Right lobe of liver (tissue), 6 donors: ENCODE data around the gene MAP2. TPM values are rescaled to one million over a fixed set of nuclear protein-coding genes. Genes with fewer than 3 reads are reported as not detected.

Experiments
- ATAC-seq, 4 donors: fragments of 200-7000 bp; cut with Tn5 transposase; one replicate each; pipeline ENCODE4 v1.9.1; 2020; ENCODE audit warnings: mild to moderate bottlenecking in 4 of 4, moderate library complexity in 4 of 4
- DNase-seq, 3 donors: peaks; one replicate each; pipeline ENCODE4 v3.0.0-alpha.2; 2020
- H3K27ac ChIP-seq, 3 donors: fragments of 200-600 bp; one replicate each; pipeline ENCODE4 v1.8.0; 2022
- H3K27me3 ChIP-seq, 2 donors: fragments of 200-600 bp; one replicate each; pipeline ENCODE4 v1.8.0; 2022
- H3K36me3 ChIP-seq, 4 donors: fragments of 200-600 bp; sonication (generic) in 1 of 4; one replicate each; pipeline versions ENCODE4 v1.5.1 to v1.8.0; 2017 to 2022; ENCODE audit warnings: control low read depth in 1 of 4
- H3K4me1 ChIP-seq, 4 donors: fragments of 200-600 bp; sonication (generic) in 1 of 4; one replicate each; pipeline versions ENCODE4 v1.5.1 to v1.8.0; 2017 to 2022; ENCODE audit warnings: control low read depth in 1 of 4
- H3K4me3 ChIP-seq, 3 donors: fragments of 200-600 bp; one replicate each; pipeline ENCODE4 v1.8.0; 2022
- H3K9me3 ChIP-seq, 4 donors: fragments of 200-600 bp; sonication (generic) in 1 of 4; one replicate each; pipeline versions ENCODE4 v1.5.1 to v1.8.0; 2017 to 2022; ENCODE audit warnings: control low read depth in 1 of 4
- CTCF ChIP-seq, 4 donors: fragments of 200-600 bp in 3 of 4; fragments of 450-650 bp in 1 of 4; IDR thresholded peaks; one replicate each; pipeline versions ENCODE4 v1.5.1 to v1.8.0; 2016 to 2022; ENCODE audit warnings: antibody characterized with exemption in 4 of 4, mild to moderate bottlenecking in 2 of 4
- POLR2A ChIP-seq: fragments of 450-650 bp; IDR thresholded peaks from one replicate; pipeline ENCODE4 v1.6.1; 2017; ENCODE audit warnings: antibody characterized with exemption, mild to moderate bottlenecking
- WGBS: methylation state at CpG from one replicate; pipeline ENCODE4 v1.1.6; 2018; ENCODE audit warnings: low coverage, low lambda C conversion rate; ENCODE audit not compliant: insufficient coverage; ENCODE audit errors: missing lambda C conversion rate; 5-methylcytosine and 5-hydroxymethylcytosine counted together
- intact Hi-C, 2 donors: fragments of 100-400 bp; cut with DNase I; formaldehyde crosslinking; loops; one replicate each; pipeline versions ENCODE4 v1.11.2 to v1.14.1; 2022
- total RNA-seq, 6 experiments: library from RNA; depleted of rRNA in 2 of 6; stranded (reverse); fragments of >200 nt in 2 of 6; fragmentation: NEBNext Ultra II Directional in 3 of 6; extraction: Animal tissue kit (Norgen Biotek cat#: 25700) in 3 of 6; gene quantifications; one replicate each; pipeline versions ENCODE4 v1.1.0 to v1.2.4, GENCODE V29; 2016 to 2023
- donor health status: DM: no; HTN: yes; CAD: no.
- donor health status: DM: no; HTN: no; CAD: no.
- donor health status: DM: no; HTN: no; CAD: no.
- donor health status: DM: no; HTN: yes; CAD: no.
- donor health status: DM: no; HTN: yes; CAD: no.

Gene MAP2
- total RNA-seq, 6 experiments from 2014 or later = 2.0 to 11.4 (median 3.6) TPM

GRCh38 chr2:209533391-209533790 is 109.5 kb downstream of the MAP2 start:
- Histone ChIP-seq H3K36me3 (no peaks in the 10 kb centered on the region), H3K9me3 (no peaks in the 10 kb centered on the region), H3K4me3 (no peak overlapping the region), H3K27ac (no peak overlapping the region), H3K27me3 (no peaks in the 10 kb centered on the region), H3K4me1 (no peaks in the 10 kb centered on the region)
- no peak for ATAC-seq
- DNase-seq = no peak
- intact Hi-C loops = no loop called here
- 50% methylated on average over 3 of the region's 3 CpGs for WGBS
- no peak for TF ChIP-seq CTCF (IDR thresholded peaks at IDR 0.05)
- no peak for TF ChIP-seq POLR2A

GRCh38 chr2:209534228-209534627 is 110.4 kb downstream of the MAP2 start:
- 59% methylated on average over 2 of the region's 2 CpGs for WGBS
- Histone ChIP-seq H3K4me3 (no peak overlapping the region), H3K27ac (no peak overlapping the region), H3K9me3 (no peaks in the 10 kb centered on the region), H3K4me1 (no peaks in the 10 kb centered on the region), H3K36me3 (no peaks in the 10 kb centered on the region), H3K27me3 (no peaks in the 10 kb centered on the region)
- TF ChIP-seq CTCF (IDR thresholded peaks at IDR 0.05) (no peak), POLR2A (no peak)
- DNase-seq (no peak), ATAC-seq (no peak)
- intact Hi-C loops = no loop called here

GRCh38 chr2:209536363-209536762 is 112.5 kb downstream of the MAP2 start:
- H3K4me1 ChIP-seq = no peaks in the 10 kb centered on the region
- H3K4me3 ChIP-seq = no peak overlapping the region
- no peak for DNase-seq
- no peak for TF ChIP-seq CTCF (IDR thresholded peaks at IDR 0.05)
- no peak for TF ChIP-seq POLR2A
- no peaks in the 10 kb centered on the region for H3K27me3 ChIP-seq
- no peak for ATAC-seq
- H3K36me3 ChIP-seq = no peaks in the 10 kb centered on the region
- intact Hi-C loops = no loop called here
- 25% methylated on average over 2 of the region's 2 CpGs for WGBS
- no peaks in the 10 kb centered on the region for H3K9me3 ChIP-seq
- H3K27ac ChIP-seq = no peak overlapping the region

- H3K9me3 ChIP-seq = no peaks in the 10 kb centered on the region
- no peak overlapping the region for H3K4me3 ChIP-seq
- 47% methylated on average over 1 of the region's 1 CpG for WGBS
- DNase-seq = no peak
- H3K4me1 ChIP-seq = no peaks in the 10 kb centered on the region
- no peaks in the 10 kb centered on the region for H3K27me3 ChIP-seq
- no peaks in the 10 kb centered on the region for H3K36me3 ChIP-seq
- no peak for TF ChIP-seq CTCF (IDR thresholded peaks at IDR 0.05)
- TF ChIP-seq POLR2A = no peak
- no peak for ATAC-seq
- H3K27ac ChIP-seq = no peak overlapping the region
- intact Hi-C loops = no loop called here
These were observed 123.9 kb downstream of the MAP2 start for GRCh38 chr2:209547726-209548125.

- DNase-seq (no peak), ATAC-seq (no peak)
- no peak for TF ChIP-seq CTCF (IDR thresholded peaks at IDR 0.05)
- WGBS = 51% methylated on average over 3 of the region's 3 CpGs
- intact Hi-C loops = no loop called here
- Histone ChIP-seq H3K27me3 (no peaks in the 10 kb centered on the region), H3K4me1 (no peaks in the 10 kb centered on the region), H3K9me3 (no peaks in the 10 kb centered on the region), H3K27ac (no peak overlapping the region), H3K4me3 (no peak overlapping the region), H3K36me3 (no peaks in the 10 kb centered on the region)
These were observed 125.7 kb downstream of the MAP2 start for GRCh38 chr2:209549589-209549988.
